Stomach (tissue), 4 donors: ENCODE results near the gene LTO1.

Source experiments
- EP300 ChIP-seq: sonication (generic); formaldehyde crosslinking; IDR thresholded peaks from one replicate; pipeline ENCODE4 v1.6.1; 2017; ENCODE audit warnings: antibody characterized with exemption
- POLR2A ChIP-seq, 4 donors: fragments of 450-650 bp; IDR thresholded peaks; one replicate each; pipeline ENCODE4 v1.6.1; 2016; ENCODE audit warnings: antibody characterized with exemption in 4 of 4, control low read depth in 2 of 4, mild to moderate bottlenecking in 1 of 4, moderate library complexity in 1 of 4
- POLR2AphosphoS5 ChIP-seq, 3 donors: sonication (generic); formaldehyde crosslinking; IDR thresholded peaks; one replicate each; pipeline ENCODE4 v1.6.1; 2016; ENCODE audit warnings: antibody characterized with exemption in 3 of 3
- TF ChIP-seq, protein P1 (sequence below), 7 experiments: fragments of 450-650 bp in 4 of 7; fragments of 200-600 bp in 3 of 7; sonication (generic) in 3 of 7; IDR thresholded peaks; one replicate each; pipeline ENCODE4 v1.5.1; 2016 to 2019; ENCODE audit warnings: antibody characterized with exemption in 7 of 7, control low read depth in 2 of 7, mild to moderate bottlenecking in 1 of 7

DNA sequence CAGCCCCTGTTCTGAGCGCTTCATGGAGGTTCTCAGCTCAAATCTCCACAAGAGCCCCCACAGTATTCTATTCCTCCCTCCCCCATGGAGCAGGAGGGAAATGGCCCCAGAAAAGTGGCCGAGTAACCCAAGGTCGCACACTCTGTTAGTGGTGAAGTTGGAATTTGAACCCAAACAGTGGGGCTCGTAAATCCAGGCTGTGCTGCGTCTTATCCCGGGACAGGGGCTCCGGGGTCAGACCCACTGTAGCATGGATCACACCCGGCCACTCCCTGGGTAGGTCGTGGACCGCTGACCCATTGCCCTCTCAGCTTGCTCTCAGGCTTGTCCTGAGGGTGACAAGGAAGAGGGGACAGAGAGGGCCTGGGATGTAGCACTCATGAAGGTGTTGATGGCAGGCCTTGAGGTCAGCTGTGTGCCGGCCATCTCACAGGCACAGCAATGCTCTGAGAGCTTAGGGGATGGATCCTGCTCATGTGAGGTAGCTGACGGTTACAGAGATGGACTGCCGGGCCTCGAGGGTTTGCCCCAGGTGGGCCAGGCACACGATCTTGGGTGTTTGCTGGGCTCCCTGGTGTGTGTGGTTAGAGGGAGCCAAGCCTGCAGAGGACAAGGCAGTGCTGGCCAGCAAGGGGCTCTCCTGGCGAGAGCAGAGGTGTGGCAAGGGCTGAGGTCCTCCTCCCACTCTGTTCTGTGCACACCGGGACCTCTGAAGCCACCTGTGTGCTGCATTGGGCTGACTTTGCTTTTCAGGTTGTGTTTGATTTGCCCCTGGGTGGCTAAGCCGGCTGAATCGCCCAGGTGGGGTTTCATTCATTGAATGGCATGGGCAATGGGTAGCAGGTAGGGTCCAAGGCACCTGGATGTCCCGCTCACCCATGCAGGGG lies 31.0 kb upstream of the LTO1 start:
- TF ChIP-seq, protein P1, sequence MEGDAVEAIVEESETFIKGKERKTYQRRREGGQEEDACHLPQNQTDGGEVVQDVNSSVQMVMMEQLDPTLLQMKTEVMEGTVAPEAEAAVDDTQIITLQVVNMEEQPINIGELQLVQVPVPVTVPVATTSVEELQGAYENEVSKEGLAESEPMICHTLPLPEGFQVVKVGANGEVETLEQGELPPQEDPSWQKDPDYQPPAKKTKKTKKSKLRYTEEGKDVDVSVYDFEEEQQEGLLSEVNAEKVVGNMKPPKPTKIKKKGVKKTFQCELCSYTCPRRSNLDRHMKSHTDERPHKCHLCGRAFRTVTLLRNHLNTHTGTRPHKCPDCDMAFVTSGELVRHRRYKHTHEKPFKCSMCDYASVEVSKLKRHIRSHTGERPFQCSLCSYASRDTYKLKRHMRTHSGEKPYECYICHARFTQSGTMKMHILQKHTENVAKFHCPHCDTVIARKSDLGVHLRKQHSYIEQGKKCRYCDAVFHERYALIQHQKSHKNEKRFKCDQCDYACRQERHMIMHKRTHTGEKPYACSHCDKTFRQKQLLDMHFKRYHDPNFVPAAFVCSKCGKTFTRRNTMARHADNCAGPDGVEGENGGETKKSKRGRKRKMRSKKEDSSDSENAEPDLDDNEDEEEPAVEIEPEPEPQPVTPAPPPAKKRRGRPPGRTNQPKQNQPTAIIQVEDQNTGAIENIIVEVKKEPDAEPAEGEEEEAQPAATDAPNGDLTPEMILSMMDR (IDR thresholded peaks at IDR 0.05), result no peak
- TF ChIP-seq POLR2A (IDR thresholded peaks at IDR 0.05), result no peak
- TF ChIP-seq POLR2AphosphoS5 (IDR thresholded peaks at IDR 0.05), result no peak
- no peak for TF ChIP-seq EP300
